K562 (cell line): Measurements from ENCODE around the gene SURF4. TPM values are rescaled to one million over a fixed set of nuclear protein-coding genes. Genes with fewer than 3 reads are reported as not detected.

Experiments
- ATAC-seq: fragments of 200-7000 bp; cut with Tn5 transposase; 3 replicates; pipeline ENCODE4 v1.9.1; 2020; ENCODE audit warnings: moderate library complexity
- BruUV-seq: library from RNA; stranded (reverse); fragments of 400-500 nt; replicated peaks from 2 replicates; lab custom pipeline; 2021; lab: Mats Ljungman, UMichigan
- CTCF ChIA-PET: fragments of 300-600 bp; formaldehyde crosslinking; extraction: SDS; loops from one replicate; lab custom pipeline; 2021; ENCODE audit warnings: low intra/inter-chr PET ratio; lab: Yijun Ruan, JAX
- POLR2A ChIA-PET: fragments of 300-600, 350-650 bp; sonication (Branson Sonifier 250); formaldehyde crosslinking; extraction: SDS; loops from one replicate; lab custom pipeline; 2021; ENCODE audit warnings: antibody characterized with exemption, inconsistent platforms; lab: Yijun Ruan, JAX
- DNase-seq, 4 experiments: peaks; one replicate each; pipeline versions ENCODE4 v3.0.0 to v3.0.0-alpha.2; 2011 to 2018; ENCODE audit warnings: low spot score in 3 of 4, mixed read lengths in 3 of 4; ENCODE audit errors: extremely low read depth in 1 of 4
- FAIRE-seq: peaks from 2 replicates; lab custom pipeline; 2011; peaks lifted over from hg19 to GRCh38; lab: Jason Lieb, UNC
- H2AFZ ChIP-seq: 2 replicates; pipeline ENCODE4 v1.6.0; 2011; ENCODE audit warnings: low read depth, low read length, control low read depth, inconsistent platforms
- H3K27ac ChIP-seq: fragments of 200-600 bp; 3 replicates; pipeline ENCODE4 v1.8.0; 2011; ENCODE audit warnings: low read depth, mild to moderate bottlenecking, control low read depth, inconsistent platforms, low read length, moderate library complexity, mixed read lengths; ENCODE audit errors: extremely low read depth
- H3K27me3 ChIP-seq, 2 experiments: fragments of 300-600 bp in 1 of 2; 2 replicates in 1 of 2; 3 replicates in 1 of 2; pipeline versions ENCODE4 v1.6.0 to v1.8.0; 2011; ENCODE audit warnings: inconsistent platforms in 2 of 2, low read length in 2 of 2, mild to moderate bottlenecking in 1 of 2, mixed read lengths in 1 of 2, moderate library complexity in 1 of 2; ENCODE audit not compliant: control insufficient read depth in 2 of 2, insufficient read depth in 2 of 2
- H3K36me3 ChIP-seq: fragments of 300-600 bp; 3 replicates; pipeline ENCODE4 v1.8.0; 2011; ENCODE audit warnings: mild to moderate bottlenecking, low read length, inconsistent platforms; ENCODE audit not compliant: control insufficient read depth, insufficient read depth
- H3K4me1 ChIP-seq, 2 experiments: fragments of 200-600 bp in 1 of 2; replicated peaks in 1 of 2; 2 replicates in 1 of 2; 3 replicates in 1 of 2; pipeline versions ENCODE4 v1.5.1 to v1.8.0; 2011; ENCODE audit warnings: inconsistent platforms in 2 of 2, low read length in 2 of 2, mild to moderate bottlenecking in 1 of 2, mixed read lengths in 1 of 2, moderate library complexity in 1 of 2; ENCODE audit not compliant: control insufficient read depth in 2 of 2, insufficient read depth in 2 of 2
- H3K4me2 ChIP-seq: 2 replicates; pipeline ENCODE4 v1.6.1; 2011; ENCODE audit warnings: low read length, control low read depth, inconsistent platforms, mixed read lengths; ENCODE audit not compliant: insufficient read depth
- H3K4me3 ChIP-seq: fragments of 200-600 bp; sonication (generic), shearing (Covaris generic); 2 replicates; pipeline ENCODE4 v1.5.1; 2016; ENCODE audit warnings: control low read depth, inconsistent platforms
- H3K79me2 ChIP-seq: fragments of 200-600 bp; 3 replicates; pipeline ENCODE4 v1.8.0; 2011; ENCODE audit warnings: low read length, inconsistent platforms; ENCODE audit not compliant: control insufficient read depth, insufficient read depth
- H3K9ac ChIP-seq, 2 experiments: 2 replicates each; pipeline versions ENCODE4 v1.6.0 to v1.6.1; 2011; ENCODE audit warnings: low read depth in 2 of 2, low read length in 2 of 2, control low read depth in 1 of 2, inconsistent platforms in 1 of 2, mild to moderate bottlenecking in 1 of 2, mixed read lengths in 1 of 2; ENCODE audit not compliant: insufficient read depth in 1 of 2
- H3K9me1 ChIP-seq: one replicate; pipeline ENCODE4 v1.6.0; 2011; ENCODE audit warnings: inconsistent platforms, mild to moderate bottlenecking, low read length, moderate library complexity; ENCODE audit not compliant: control insufficient read depth, insufficient read depth
- H3K9me3 ChIP-seq: replicated peaks from 2 replicates; pipeline ENCODE4 v1.5.1; 2011; ENCODE audit warnings: low read depth, low read length, inconsistent platforms; ENCODE audit not compliant: control insufficient read depth, insufficient read depth
- H4K20me1 ChIP-seq: replicated peaks from 2 replicates; pipeline ENCODE4 v1.6.1; 2011; ENCODE audit warnings: low read length, inconsistent platforms, mixed read lengths; ENCODE audit not compliant: control insufficient read depth, insufficient read depth
- DMBX1 ChIP-seq: fragments of 250-450 bp; sonication (Bioruptor Pico); IDR thresholded peaks from 2 replicates; pipeline ENCODE4 v1.8.0; 2022; ENCODE audit warnings: inconsistent platforms, mild to moderate bottlenecking, moderate library complexity, borderline replicate concordance
- MEF2D ChIP-seq: conservative IDR thresholded peaks from 2 replicates; pipeline ENCODE4 v1.6.1; 2016; ENCODE audit warnings: low read depth, missing genetic modification characterization, missing compliant biosample characterization
- MTA2 ChIP-seq: fragments of 450-650 bp; IDR thresholded peaks from 2 replicates; pipeline ENCODE4 v1.6.1; 2016; ENCODE audit warnings: low read depth
- SMC3 ChIP-seq: conservative IDR thresholded peaks from 2 replicates; pipeline ENCODE4 v1.6.1; 2011; ENCODE audit warnings: low read depth, low read length, improper control_type of control experiment; ENCODE audit not compliant: insufficient read depth
- ZBED1 ChIP-seq: IDR thresholded peaks from 2 replicates; pipeline ENCODE4 v1.6.1; 2014
- WGBS: fragments of 100-300 bp; shearing (Covaris generic); methylation state at CpG from one replicate; pipeline ENCODE4 v1.1.6; 2016; ENCODE audit warnings: low coverage, mixed read lengths; ENCODE audit not compliant: insufficient coverage; ENCODE audit errors: missing lambda C conversion rate; 5-methylcytosine and 5-hydroxymethylcytosine counted together
- in situ Hi-C: fragments of 300-500 bp; cut with MboI; formaldehyde crosslinking; loops from 4 replicates; pipeline ENCODE4 v1.15.0; 2018; ENCODE audit warnings: inconsistent platforms, mixed read lengths
- intact Hi-C: fragments of 100-400 bp; cut with micrococcal nuclease; formaldehyde crosslinking; loops from 2 replicates; pipeline ENCODE4 v1.14.2; 2022
- polyA plus RNA-seq, 8 experiments: library from polyadenylated mRNA; depleted of rRNA in 4 of 8; stranded (reverse) in 5 of 8; unstranded in 3 of 8; fragments of >200 nt; fragmentation: Nextera tagmentation in 2 of 8; fragmentation: Illumina TruSeq in 1 of 8; extraction: Ambion mirVana in 2 of 8; extraction: Trizol in 1 of 8; gene quantifications; 2 replicates each; pipeline versions ENCODE4 v1.2.1 to v1.2.3, GENCODE V29; 2011 to 2014; ENCODE audit warnings: inconsistent platforms in 1 of 8, missing spikeins in 1 of 8
- total RNA-seq, 7 experiments: library from RNA; depleted of rRNA in 6 of 7; stranded (reverse); fragments of >200 nt in 6 of 7; fragmentation: Illumina TruSeq in 2 of 7; extraction: Trizol in 2 of 7; gene quantifications; 2 replicates each; pipeline versions ENCODE4 v1.2.1 to v1.2.3, GENCODE V29; 2011 to 2021; ENCODE audit warnings: low replicate concordance in 1 of 7
- TF ChIP-seq, protein P1 (sequence below), 2 experiments: fragments of 250-450 bp in 1 of 2; fragments of 450-650 bp in 1 of 2; sonication (Bioruptor Pico) in 1 of 2; IDR thresholded peaks; 2 replicates each; pipeline versions ENCODE4 v1.6.1 to v1.8.0; 2016 to 2021; ENCODE audit warnings: mild to moderate bottlenecking in 2 of 2, moderate library complexity in 2 of 2, missing compliant biosample characterization in 1 of 2, missing genetic modification characterization in 1 of 2
- TF ChIP-seq, protein P2 (sequence below): sonication (generic); formaldehyde crosslinking; IDR thresholded peaks from 2 replicates; pipeline ENCODE4 v1.8.0; 2022; ENCODE audit warnings: mild to moderate bottlenecking, low read depth, missing genetic modification reagents
- TF ChIP-seq, protein P3 (sequence below): fragments of 450-650 bp; IDR thresholded peaks from 2 replicates; pipeline ENCODE4 v1.6.1; 2017; ENCODE audit warnings: antibody characterized with exemption, mild to moderate bottlenecking

The SURF4 gene
- total and polyA plus RNA-seq, 9 of the 15 experiments (the other 6 are each of a cell fraction or from before 2014, with no cell fraction given), result 8.4 to 176 (median 130) TPM

DNA sequence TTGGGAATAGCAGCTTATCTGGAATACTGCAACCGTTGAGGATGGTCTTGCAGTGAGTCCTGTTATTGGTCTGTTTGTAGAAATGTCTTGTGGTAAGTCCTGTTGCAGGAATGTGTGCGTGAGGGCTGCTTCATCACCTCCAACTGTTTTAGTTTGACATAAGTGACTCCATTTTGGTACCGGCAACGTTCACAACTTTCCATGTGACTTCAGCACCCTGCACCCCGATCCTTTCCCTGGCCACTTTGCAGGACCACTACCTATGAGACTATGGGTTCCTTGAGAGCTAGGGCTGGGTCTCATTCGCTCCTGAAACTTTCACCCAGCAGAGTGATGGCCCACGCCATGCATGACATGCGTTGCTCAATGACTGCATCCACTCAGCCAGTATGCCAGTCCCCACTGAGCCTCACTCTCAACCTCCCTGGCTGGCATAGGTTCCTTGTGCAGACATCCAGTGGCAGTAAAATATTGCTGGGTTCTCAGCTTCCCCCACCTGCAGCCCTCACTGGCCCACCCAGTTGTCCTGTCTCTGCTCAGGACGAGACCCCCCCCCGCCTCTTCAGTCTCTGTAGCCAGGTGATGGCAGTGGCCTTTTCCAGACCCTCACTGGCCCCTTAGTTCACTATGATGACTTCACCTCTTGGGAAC, 47.9 kb downstream of the SURF4 start:
- POLR2A ChIA-PET, result interaction anchor here (0.6 kb wide), 1 partner anchor 55 kb away, joined by 4 read pairs; no protein-coding TSS in a partner anchor
- TF ChIP-seq ZBED1 (no peak), MTA2 (no peak), SMC3 (0 out of 2 replicates have a peak, but pooled peaks have one; percentile 5), MEF2D (tag) (0 out of 2 replicates have a peak, but pooled peaks have one; percentile 37), DMBX1 (CRISPR knock-in tag) (peak; percentile 21; the same call in 1 of the 2 replicates)
- TF ChIP-seq, protein P1, sequence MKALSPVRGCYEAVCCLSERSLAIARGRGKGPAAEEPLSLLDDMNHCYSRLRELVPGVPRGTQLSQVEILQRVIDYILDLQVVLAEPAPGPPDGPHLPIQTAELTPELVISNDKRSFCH (CRISPR knock-in tag; IDR thresholded peaks at IDR 0.05), result no peak
- TF ChIP-seq, protein P1 (tag; IDR thresholded peaks at IDR 0.05), result peak; percentile 70
- TF ChIP-seq, protein P2, sequence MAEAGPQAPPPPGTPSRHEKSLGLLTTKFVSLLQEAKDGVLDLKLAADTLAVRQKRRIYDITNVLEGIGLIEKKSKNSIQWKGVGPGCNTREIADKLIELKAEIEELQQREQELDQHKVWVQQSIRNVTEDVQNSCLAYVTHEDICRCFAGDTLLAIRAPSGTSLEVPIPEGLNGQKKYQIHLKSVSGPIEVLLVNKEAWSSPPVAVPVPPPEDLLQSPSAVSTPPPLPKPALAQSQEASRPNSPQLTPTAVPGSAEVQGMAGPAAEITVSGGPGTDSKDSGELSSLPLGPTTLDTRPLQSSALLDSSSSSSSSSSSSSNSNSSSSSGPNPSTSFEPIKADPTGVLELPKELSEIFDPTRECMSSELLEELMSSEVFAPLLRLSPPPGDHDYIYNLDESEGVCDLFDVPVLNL, result no peak
- TF ChIP-seq, protein P3, sequence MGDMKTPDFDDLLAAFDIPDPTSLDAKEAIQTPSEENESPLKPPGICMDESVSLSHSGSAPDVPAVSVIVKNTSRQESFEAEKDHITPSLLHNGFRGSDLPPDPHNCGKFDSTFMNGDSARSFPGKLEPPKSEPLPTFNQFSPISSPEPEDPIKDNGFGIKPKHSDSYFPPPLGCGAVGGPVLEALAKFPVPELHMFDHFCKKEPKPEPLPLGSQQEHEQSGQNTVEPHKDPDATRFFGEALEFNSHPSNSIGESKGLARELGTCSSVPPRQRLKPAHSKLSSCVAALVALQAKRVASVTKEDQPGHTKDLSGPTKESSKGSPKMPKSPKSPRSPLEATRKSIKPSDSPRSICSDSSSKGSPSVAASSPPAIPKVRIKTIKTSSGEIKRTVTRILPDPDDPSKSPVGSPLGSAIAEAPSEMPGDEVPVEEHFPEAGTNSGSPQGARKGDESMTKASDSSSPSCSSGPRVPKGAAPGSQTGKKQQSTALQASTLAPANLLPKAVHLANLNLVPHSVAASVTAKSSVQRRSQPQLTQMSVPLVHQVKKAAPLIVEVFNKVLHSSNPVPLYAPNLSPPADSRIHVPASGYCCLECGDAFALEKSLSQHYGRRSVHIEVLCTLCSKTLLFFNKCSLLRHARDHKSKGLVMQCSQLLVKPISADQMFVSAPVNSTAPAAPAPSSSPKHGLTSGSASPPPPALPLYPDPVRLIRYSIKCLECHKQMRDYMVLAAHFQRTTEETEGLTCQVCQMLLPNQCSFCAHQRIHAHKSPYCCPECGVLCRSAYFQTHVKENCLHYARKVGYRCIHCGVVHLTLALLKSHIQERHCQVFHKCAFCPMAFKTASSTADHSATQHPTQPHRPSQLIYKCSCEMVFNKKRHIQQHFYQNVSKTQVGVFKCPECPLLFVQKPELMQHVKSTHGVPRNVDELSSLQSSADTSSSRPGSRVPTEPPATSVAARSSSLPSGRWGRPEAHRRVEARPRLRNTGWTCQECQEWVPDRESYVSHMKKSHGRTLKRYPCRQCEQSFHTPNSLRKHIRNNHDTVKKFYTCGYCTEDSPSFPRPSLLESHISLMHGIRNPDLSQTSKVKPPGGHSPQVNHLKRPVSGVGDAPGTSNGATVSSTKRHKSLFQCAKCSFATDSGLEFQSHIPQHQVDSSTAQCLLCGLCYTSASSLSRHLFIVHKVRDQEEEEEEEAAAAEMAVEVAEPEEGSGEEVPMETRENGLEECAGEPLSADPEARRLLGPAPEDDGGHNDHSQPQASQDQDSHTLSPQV, result 0 out of 2 replicates have a peak, but pooled peaks have one; percentile 64
- no peak overlapping the region for H3K4me3 ChIP-seq
- no TSS peak for BruUV-seq
- peaks cover 0 to 8% of the 10 kb centered on the region in 2 experiments; a peak in 1 of 5 replicates for H3K27me3 ChIP-seq
- H3K79me2 ChIP-seq, result peaks cover 3% of the 10 kb centered on the region; the same call in 2 of the 3 replicates
- H3K36me3 ChIP-seq, result peaks cover 33% of the 10 kb centered on the region
- CTCF ChIA-PET, result interaction anchor here (0.7 to 4.0 kb wide), 3 partner anchors 57 to 180 kb away, joined by 3 to 31 read pairs (median 4); no protein-coding TSS in a partner anchor
- intact Hi-C loops, result loop anchor here (10.0 kb wide), 1 partner anchor 53 kb away; the partner anchor contains the start of gene ABO
- WGBS, result 62% methylated on average over 10 of the region's 10 CpGs
- in situ Hi-C loops, result no loop called here
- H3K27ac ChIP-seq, result no peak overlapping the region
- H3K9me1 ChIP-seq, result no peaks in the 10 kb centered on the region
- H3K9me3 ChIP-seq, result peaks cover 5% of the 10 kb centered on the region
- no peak overlapping the region for H3K4me2 ChIP-seq
- FAIRE-seq, result peak; percentile 19
- H2AFZ ChIP-seq, result no peak overlapping the region
- no peak for ATAC-seq
- peaks cover 0 to 19% of the 10 kb centered on the region in 2 experiments; a peak in 2 of 5 replicates for H3K4me1 ChIP-seq
- no peak overlapping the region for H3K9ac ChIP-seq
- no peaks in the 10 kb centered on the region for H4K20me1 ChIP-seq
- DNase-seq, result no peak
